NCI-H146 (cell line): ENCODE results near the gene SMARCC2.

Experiments used
- DNase-seq: peaks from one replicate; lab custom pipeline; 2025; lab: John Stamatoyannopoulos, UW

SMARCC2 gene

GRCh38 chr12:56189099-56189917, at the start of gene SMARCC2:
SMARCC2 (minus strand) TSS chr12:56189483; CDS start chr12:56189461, 22 bp downstream.
- DNase-seq: peak; percentile 90

- no peak for DNase-seq
Measured at GRCh38 chr12:56237552-56237951, 48.3 kb upstream of the SMARCC2 start.

- no peak for DNase-seq
Measured at GRCh38 chr12:56236985-56237384, 47.7 kb upstream of the SMARCC2 start.

- no peak for DNase-seq
Measured at GRCh38 chr12:56236091-56236490, 46.8 kb upstream of the SMARCC2 start.

- DNase-seq: no peak
Measured at GRCh38 chr12:56234746-56235436, 45.6 kb upstream of the SMARCC2 start.

- no peak for DNase-seq
Measured at GRCh38 chr12:56231184-56231582, 41.9 kb upstream of the SMARCC2 start.

- DNase-seq: no peak
Measured at GRCh38 chr12:56230432-56231183, 41.3 kb upstream of the SMARCC2 start.

GRCh38 chr12:56229916-56230431, 40.7 kb upstream of the SMARCC2 start, which contains the start of gene SLC39A5:
SLC39A5 (plus strand) TSS chr12:56230051; CDS start chr12:56231275, 1,224 bp downstream.
- DNase-seq: no peak

GRCh38 chr12:56229082-56229481, 39.8 kb upstream of the SMARCC2 start:
- no peak for DNase-seq

- DNase-seq: no peak
Measured at GRCh38 chr12:56224954-56225353, 35.7 kb upstream of the SMARCC2 start.

- peak; percentile 98 for DNase-seq
Measured at GRCh38 chr12:56224102-56224701, 34.9 kb upstream of the SMARCC2 start, which contains the start of gene NABP2. NABP2 (plus strand) TSS chr12:56224342; CDS start chr12:56224857, 515 bp downstream.

- no peak for DNase-seq
Measured at GRCh38 chr12:56223571-56224101, 34.4 kb upstream of the SMARCC2 start.

- DNase-seq: peak; percentile 65
Measured at GRCh38 chr12:56222531-56222895, 33.2 kb upstream of the SMARCC2 start.

- DNase-seq: peak; percentile 99
Measured at GRCh38 chr12:56221757-56222530, 32.7 kb upstream of the SMARCC2 start, which contains the start of gene RNF41. RNF41 (minus strand) TSS chr12:56221922; CDS start chr12:56214047, 7,875 bp downstream.

- DNase-seq: peak; percentile 57
Measured at GRCh38 chr12:56221232-56221756, 32.0 kb upstream of the SMARCC2 start.

- no peak for DNase-seq
Measured at GRCh38 chr12:56220611-56221231, 31.4 kb upstream of the SMARCC2 start.

- DNase-seq: no peak
Measured at GRCh38 chr12:56219840-56220239, 30.6 kb upstream of the SMARCC2 start.

- DNase-seq: no peak
Measured at GRCh38 chr12:56216461-56216860, 27.2 kb upstream of the SMARCC2 start.

- no peak for DNase-seq
Measured at GRCh38 chr12:56213878-56214277, 24.6 kb upstream of the SMARCC2 start.

GRCh38 chr12:56212361-56212760, 23.1 kb upstream of the SMARCC2 start:
- no peak for DNase-seq
